ENCODE measurements around the gene ZNF165.
A peak's percentile ranks its signal among the peaks of the same experiment; 100 is the strongest.

ZNF165 gene

GRCh38 chr6:28104392-28105244 lies 24.2 kb downstream of the ZNF165 start (continued):
- TF ChIP-seq TRIM28 (IDR thresholded peaks at IDR 0.05; ENCODE audit: borderline replicate concordance, low read length) (no peak), ZNF768 (tag by site-specific recombination; IDR thresholded peaks at IDR 0.05) (no peak; the same call in 1 of the 2 replicates), ZNF214 (tag by site-specific recombination; IDR thresholded peaks at IDR 0.05; ENCODE audit: borderline replicate concordance) (no peak), ZNF146 (tag by site-specific recombination; IDR thresholded peaks at IDR 0.05) (peak; percentile 9; the same call in 1 of the 2 replicates), ZNF169 (tag by site-specific recombination; IDR thresholded peaks at IDR 0.05) (no peak), ZSCAN23 (tag by site-specific recombination; IDR thresholded peaks at IDR 0.05) (no peak), ZNF175 (tag by site-specific recombination; IDR thresholded peaks at IDR 0.05) (no peak), ZFP41 (tag by site-specific recombination; IDR thresholded peaks at IDR 0.05; ENCODE audit: borderline replicate concordance) (no peak), ZNF677 (tag by site-specific recombination; IDR thresholded peaks at IDR 0.05) (no peak), ZNF610 (tag by site-specific recombination; IDR thresholded peaks at IDR 0.05; ENCODE audit: borderline replicate concordance) (peak; percentile 67; the same call in 1 of the 2 replicates), ZNF518A (tag by site-specific recombination; conservative IDR thresholded peaks at IDR 0.05; ENCODE audit: low read depth) (peak; percentile 80), ZNF248 (tag by site-specific recombination; IDR thresholded peaks at IDR 0.05) (no peak), ZNF2 (tag by site-specific recombination; IDR thresholded peaks at IDR 0.05) (peak; percentile 80), ZNF16 (tag by site-specific recombination; IDR thresholded peaks at IDR 0.05; ENCODE audit: low read depth) (no peak), ZNF114 (tag by site-specific recombination; IDR thresholded peaks at IDR 0.05) (no peak), ZNF362 (tag by site-specific recombination; IDR thresholded peaks at IDR 0.05) (no peak), GLI4 (tag by site-specific recombination; IDR thresholded peaks at IDR 0.05) (peak; percentile 54; the same call in 1 of the 2 replicates), ZNF530 (tag by site-specific recombination; IDR thresholded peaks at IDR 0.05; ENCODE audit: low read depth) (no peak), ZNF791 (tag by site-specific recombination; IDR thresholded peaks at IDR 0.05) (no peak), ZSCAN5A (tag by site-specific recombination; IDR thresholded peaks at IDR 0.05) (no peak), ZNF221 (tag by site-specific recombination; IDR thresholded peaks at IDR 0.05; ENCODE audit: borderline replicate concordance) (no peak), ZNF548 (tag by site-specific recombination; IDR thresholded peaks at IDR 0.05) (no peak), ZBTB17 (tag by site-specific recombination; IDR thresholded peaks at IDR 0.05) (peak; percentile 88), ZNF423 (tag by site-specific recombination; IDR thresholded peaks at IDR 0.05) (no peak), ZNF549 (tag by site-specific recombination; IDR thresholded peaks at IDR 0.05) (no peak), PATZ1 (tag by site-specific recombination; IDR thresholded peaks at IDR 0.05) (peak; percentile 78), BCL11B (tag by site-specific recombination; IDR thresholded peaks at IDR 0.05; ENCODE audit: low read depth) (peak; percentile 53; the same call in 1 of the 2 replicates), ZNF140 (tag by site-specific recombination; IDR thresholded peaks at IDR 0.05) (no peak), SALL2 (tag by site-specific recombination; IDR thresholded peaks at IDR 0.05; ENCODE audit: borderline replicate concordance) (no peak), ZNF664 (tag by site-specific recombination; IDR thresholded peaks at IDR 0.05) (no peak), ZBTB20 (tag by site-specific recombination; IDR thresholded peaks at IDR 0.05) (peak; percentile 85), ZNF585B (tag by site-specific recombination; IDR thresholded peaks at IDR 0.05) (no peak)

All from HEK293 (cell line).